SK-N-SH (cell line): ENCODE data around the gene TMEM132D. TPM values are rescaled to one million over a fixed set of nuclear protein-coding genes. Genes with fewer than 3 reads are reported as not detected.

Experiments used
- CTCF ChIA-PET: fragments of 300-600, 350-600 bp; formaldehyde crosslinking; extraction: SDS; loops from one replicate; lab custom pipeline; 2021; lab: Yijun Ruan, JAX
- POLR2A ChIA-PET: fragments of 350-600 bp; sonication (Branson Sonifier 250); formaldehyde crosslinking; extraction: SDS; loops from one replicate; lab custom pipeline; 2020; ENCODE audit warnings: antibody characterized with exemption, inconsistent platforms; lab: Yijun Ruan, JAX
- DNase-seq: peaks from one replicate; pipeline ENCODE4 v3.0.0; 2012
- H2AFZ ChIP-seq: fragments of 200-600 bp; sonication (generic); 2 replicates; pipeline ENCODE4 v1.8.1; 2016; ENCODE audit warnings: antibody characterized with exemption, mild to moderate bottlenecking, low read depth
- H3F3A ChIP-seq: fragments of 200-600 bp; sonication (generic); replicated peaks from 2 replicates; pipeline ENCODE3; 2016; ENCODE audit warnings: antibody characterized with exemption, mild to moderate bottlenecking; ENCODE audit not compliant: insufficient read depth
- H3K27ac ChIP-seq, 2 experiments: fragments of 200-500 bp in 1 of 2; fragments of 200-600 bp in 1 of 2; sonication (Bioruptor generic) in 1 of 2; sonication (generic), shearing (Covaris generic) in 1 of 2; 2 replicates each; pipeline versions ENCODE4 v1.5.1 to v1.6.1; 2014 to 2016; ENCODE audit warnings: low read depth in 2 of 2, inconsistent platforms in 1 of 2, low read length in 1 of 2, mild to moderate bottlenecking in 1 of 2, mixed read lengths in 1 of 2
- H3K27me3 ChIP-seq: fragments of 200-600 bp; sonication (generic), shearing (Covaris generic); 2 replicates; pipeline ENCODE4 v1.6.1; 2016; ENCODE audit warnings: mixed run types; ENCODE audit not compliant: insufficient read depth
- H3K36me3 ChIP-seq, 2 experiments: fragments of 200-500 bp in 1 of 2; fragments of 200-600 bp in 1 of 2; sonication (Bioruptor generic) in 1 of 2; sonication (generic) in 1 of 2; replicated peaks in 1 of 2; 2 replicates each; pipeline versions ENCODE3 to v1.5.1; 2014 to 2016; ENCODE audit warnings: low read length in 1 of 2, mild to moderate bottlenecking in 1 of 2; ENCODE audit not compliant: insufficient read depth in 2 of 2, control insufficient read depth in 1 of 2
- H3K4me1 ChIP-seq, 2 experiments: fragments of 200-500 bp in 1 of 2; fragments of 200-600 bp in 1 of 2; sonication (Bioruptor generic) in 1 of 2; sonication (generic), shearing (Covaris generic) in 1 of 2; 2 replicates each; pipeline versions ENCODE4 v1.5.1 to v1.6.1; 2014 to 2016; ENCODE audit warnings: low read depth in 1 of 2, low read length in 1 of 2, mixed run types in 1 of 2; ENCODE audit not compliant: insufficient read depth in 2 of 2, control insufficient read depth in 1 of 2
- H3K4me2 ChIP-seq: fragments of 200-600 bp; sonication (generic), shearing (Covaris generic); 2 replicates; pipeline ENCODE4 v1.6.1; 2017; ENCODE audit warnings: mixed run types
- H3K4me3 ChIP-seq, 2 experiments: fragments of 200-500 bp in 1 of 2; fragments of 200-600 bp in 1 of 2; sonication (Bioruptor generic) in 1 of 2; sonication (generic), shearing (Covaris generic) in 1 of 2; 2 replicates each; pipeline versions ENCODE4 v1.5.1 to v1.8.1; 2014 to 2016; ENCODE audit warnings: low read depth in 2 of 2, inconsistent platforms in 1 of 2, low read length in 1 of 2, mild to moderate bottlenecking in 1 of 2, mixed read lengths in 1 of 2, moderate library complexity in 1 of 2
- H3K79me2 ChIP-seq: fragments of 200-600 bp; sonication (generic); 2 replicates; pipeline ENCODE4 v1.8.1; 2017; ENCODE audit warnings: mild to moderate bottlenecking; ENCODE audit not compliant: insufficient read depth
- H3K9ac ChIP-seq: fragments of 200-600 bp; sonication (generic); 2 replicates; pipeline ENCODE4 v1.6.1; 2017; ENCODE audit warnings: mixed run types
- H3K9me2 ChIP-seq: fragments of 200-600 bp; sonication (generic); 2 replicates; pipeline ENCODE4 v1.6.1; 2017; ENCODE audit warnings: mixed run types
- H3K9me3 ChIP-seq: fragments of 200-600 bp; sonication (generic); 2 replicates; pipeline ENCODE4 v1.6.1; 2017; ENCODE audit warnings: mixed run types, mild to moderate bottlenecking, moderate library complexity
- H4K20me1 ChIP-seq: fragments of 200-600 bp; sonication (generic); 2 replicates; pipeline ENCODE4 v1.6.1; 2017; ENCODE audit warnings: mild to moderate bottlenecking, mixed run types; ENCODE audit not compliant: insufficient read depth
- ELF1 ChIP-seq: IDR thresholded peaks from 2 replicates; pipeline ENCODE4 v1.4.0; 2012
- EP300 ChIP-seq, 2 experiments: IDR thresholded peaks; 2 replicates each; pipeline versions ENCODE4 v1.4.0 to v1.6.1; 2012; ENCODE audit warnings: borderline replicate concordance in 1 of 2, low read depth in 1 of 2, low read length in 1 of 2
- FOSL2 ChIP-seq: IDR thresholded peaks from 2 replicates; pipeline ENCODE4 v1.4.0; 2012; ENCODE audit warnings: low read depth, mild to moderate bottlenecking, moderate library complexity, borderline replicate concordance
- FOXM1 ChIP-seq: IDR thresholded peaks from 2 replicates; pipeline ENCODE4 v1.4.0; 2012; ENCODE audit warnings: low read depth, mild to moderate bottlenecking
- IRF3 ChIP-seq: fragments of 150-350 bp; IDR thresholded peaks from 2 replicates; pipeline ENCODE4 v1.6.1; 2016; ENCODE audit warnings: mild to moderate bottlenecking, low read depth, low read length
- MAX ChIP-seq: IDR thresholded peaks from 2 replicates; pipeline ENCODE4 v1.4.0; 2012; ENCODE audit warnings: low read depth
- MEF2A ChIP-seq: IDR thresholded peaks from 2 replicates; pipeline ENCODE4 v1.4.0; 2012; ENCODE audit warnings: low read depth, borderline replicate concordance
- MXI1 ChIP-seq: IDR thresholded peaks from 2 replicates; pipeline ENCODE4 v1.6.1; 2012; ENCODE audit warnings: mild to moderate bottlenecking, low read depth, low read length, improper control_type of control experiment
- POLR2AphosphoS5 ChIP-seq: IDR thresholded peaks from 2 replicates; pipeline ENCODE4 v1.6.1; 2012; ENCODE audit warnings: low read depth, low read length
- RAD21 ChIP-seq: IDR thresholded peaks from 2 replicates; pipeline ENCODE4 v1.6.1; 2012; ENCODE audit warnings: mild to moderate bottlenecking, low read length
- RCOR1 ChIP-seq: fragments of 150-350 bp; IDR thresholded peaks from 2 replicates; pipeline ENCODE4 v1.6.1; 2017; ENCODE audit warnings: antibody characterized with exemption, low read length
- REST ChIP-seq: IDR thresholded peaks from 2 replicates; pipeline ENCODE4 v1.6.1; 2012; ENCODE audit warnings: mild to moderate bottlenecking, low read depth, low read length, moderate library complexity
- RXRA ChIP-seq: IDR thresholded peaks from 2 replicates; pipeline ENCODE4 v1.4.0; 2012; ENCODE audit warnings: low read depth, mild to moderate bottlenecking, borderline replicate concordance
- SIN3A ChIP-seq: IDR thresholded peaks from 2 replicates; pipeline ENCODE4 v1.6.1; 2012; ENCODE audit warnings: low read depth, mild to moderate bottlenecking, low read length, moderate library complexity, borderline replicate concordance
- SMC3 ChIP-seq: IDR thresholded peaks from 2 replicates; pipeline ENCODE4 v1.6.1; 2012; ENCODE audit warnings: low read depth, low read length, improper control_type of control experiment
- TAF1 ChIP-seq: IDR thresholded peaks from 2 replicates; pipeline ENCODE4 v1.6.1; 2012; ENCODE audit warnings: low read depth, mild to moderate bottlenecking, low read length, moderate library complexity, borderline replicate concordance
- TCF12 ChIP-seq: IDR thresholded peaks from 2 replicates; pipeline ENCODE4 v1.4.0; 2012
- TEAD4 ChIP-seq: IDR thresholded peaks from 2 replicates; pipeline ENCODE4 v1.4.0; 2012; ENCODE audit warnings: mild to moderate bottlenecking, borderline replicate concordance; ENCODE audit not compliant: insufficient read depth
- USF1 ChIP-seq: IDR thresholded peaks from 2 replicates; pipeline ENCODE4 v1.4.0; 2012; ENCODE audit warnings: low read depth, borderline replicate concordance
- USF2 ChIP-seq: fragments of 150-350 bp; IDR thresholded peaks from 2 replicates; pipeline ENCODE4 v1.6.1; 2017; ENCODE audit warnings: antibody characterized with exemption, low read length, low read depth, borderline replicate concordance
- WGBS: methylation state at CpG from one replicate; pipeline ENCODE4 v1.1.6; 2017; ENCODE audit warnings: low lambda C conversion rate; 5-methylcytosine and 5-hydroxymethylcytosine counted together
- polyA plus RNA-seq, 3 experiments: library from polyadenylated mRNA; depleted of rRNA; stranded (reverse); fragments of >200 nt; gene quantifications; 2 replicates each; pipeline ENCODE4 v1.2.3, GENCODE V29; 2012

Gene TMEM132D
- polyA plus RNA-seq, 1 of the 3 experiments (the other 2 are of a cell fraction): not detected

- TF ChIP-seq REST: no peak
- TF ChIP-seq POLR2AphosphoS5: no peak
- TF ChIP-seq TEAD4: no peak
Observed at GRCh38 chr12:129162805-129163204, 741.0 kb downstream of the TMEM132D start (continued).

GRCh38 chr12:129161511-129161910, 742.3 kb downstream of the TMEM132D start:
- DNase-seq: no peak
- Histone ChIP-seq H4K20me1 (no peaks in the 10 kb centered on the region), H3K79me2 (no peaks in the 10 kb centered on the region), H3K9me2 (no peaks in the 10 kb centered on the region), H2AFZ (no peak overlapping the region), H3K4me1 (no peaks in the 10 kb centered on the region), H3F3A (no peaks in the 10 kb centered on the region), H3K27me3 (no peaks in the 10 kb centered on the region), H3K4me2 (no peak overlapping the region), H3K9me3 (no peaks in the 10 kb centered on the region), H3K27ac (no peak overlapping the region), H3K36me3 (no peaks in the 10 kb centered on the region), H3K4me3 (no peak overlapping the region), H3K9ac (no peak overlapping the region)
- TF ChIP-seq FOXM1 (no peak), RCOR1 (no peak), TCF12 (no peak), SMC3 (no peak), MXI1 (no peak), SIN3A (no peak), USF2 (no peak), USF1 (no peak), RAD21 (no peak), EP300 (IDR thresholded peaks at IDR 0.05; ENCODE audit: borderline replicate concordance in 1 of 2, low read depth in 1 of 2, low read length in 1 of 2) (no peak), MAX (no peak), REST (no peak), ELF1 (no peak), TAF1 (no peak), IRF3 (no peak), RXRA (no peak), MEF2A (no peak), POLR2AphosphoS5 (no peak), FOSL2 (no peak), TEAD4 (no peak)
- POLR2A ChIA-PET: no interaction called here
- WGBS: 0% methylated on average over 4 of the region's 4 CpGs
- CTCF ChIA-PET: no interaction called here
